Measurements from ENCODE around the gene MLLT6.

MLLT6 gene

GRCh38 chr17:38709864-38710603 is 5.0 kb downstream of the MLLT6 start:
- no peak for DNase-seq (ENCODE audit: low read depth)
- no peak for TF ChIP-seq CTCF (conservative IDR thresholded peaks at IDR 0.05; ENCODE audit: low read depth, low read length)
- no peak overlapping the region for H3K4me3 ChIP-seq (ENCODE audit: low read length)

GRCh38 chr17:38710604-38710962 is 5.5 kb downstream of the MLLT6 start:
- no peak for DNase-seq (ENCODE audit: low read depth)

GRCh38 chr17:38710985-38711384 is 5.9 kb downstream of the MLLT6 start:
- TF ChIP-seq CTCF (conservative IDR thresholded peaks at IDR 0.05; ENCODE audit: low read depth, low read length): no peak
- no peak overlapping the region for H3K4me3 ChIP-seq (ENCODE audit: low read length)
- no peak for DNase-seq (ENCODE audit: low read depth)

More at GRCh38 chr17:38710604-38710962, 5.5 kb downstream of the MLLT6 start:
- H3K4me3 ChIP-seq (ENCODE audit: low read length): no peak overlapping the region
- TF ChIP-seq CTCF (conservative IDR thresholded peaks at IDR 0.05; ENCODE audit: low read depth, low read length): no peak

GRCh38 chr17:38711792-38712571 is 6.9 kb downstream of the MLLT6 start:
- TF ChIP-seq CTCF (conservative IDR thresholded peaks at IDR 0.05; ENCODE audit: low read depth, low read length): no peak
- DNase-seq (ENCODE audit: low read depth): no peak
- no peak overlapping the region for H3K4me3 ChIP-seq (ENCODE audit: low read length)

- H3K4me3 ChIP-seq (ENCODE audit: low read length): no peak overlapping the region
- no peak for DNase-seq (ENCODE audit: low read depth)
- no peak for TF ChIP-seq CTCF (conservative IDR thresholded peaks at IDR 0.05; ENCODE audit: low read depth, low read length)
Measured at GRCh38 chr17:38712593-38712992, 7.5 kb downstream of the MLLT6 start.

GRCh38 chr17:38713456-38714075 is 8.5 kb downstream of the MLLT6 start:
- no peak overlapping the region for H3K4me3 ChIP-seq (ENCODE audit: low read length)
- TF ChIP-seq CTCF (conservative IDR thresholded peaks at IDR 0.05; ENCODE audit: low read depth, low read length): no peak
- DNase-seq (ENCODE audit: low read depth): no peak

All from retinal pigment epithelial cell (primary cell).